Urinary bladder (tissue), 4 donors: ENCODE measurements around the gene CRISPLD2. TPM values are rescaled to one million over a fixed set of nuclear protein-coding genes. Genes with fewer than 3 reads are reported as not detected.
"Not testable (repeated sequence)": the region's sequence is repeated elsewhere in the genome, so short reads cannot be mapped to it uniquely, and the experiment has no call there.

Experiments used
- DNase-seq: peaks from one replicate; pipeline ENCODE4 v3.0.0-alpha.2; 2015; ENCODE audit errors: extremely low spot score
- H3K27ac ChIP-seq: one replicate; pipeline ENCODE4 v1.5.1; 2013; ENCODE audit warnings: low read depth, mild to moderate bottlenecking, moderate library complexity
- H3K36me3 ChIP-seq: one replicate; pipeline ENCODE4 v1.6.1; 2013; ENCODE audit warnings: mild to moderate bottlenecking, moderate library complexity; ENCODE audit not compliant: insufficient read depth
- H3K4me1 ChIP-seq: one replicate; pipeline ENCODE4 v1.6.1; 2013; ENCODE audit warnings: mild to moderate bottlenecking, moderate library complexity; ENCODE audit not compliant: insufficient read depth
- H3K4me3 ChIP-seq: one replicate; pipeline ENCODE4 v1.5.1; 2013; ENCODE audit warnings: low read depth, low read length
- WGBS: extraction: QIAGEN DNeasy Blood & Tissue Kit; methylation state at CpG from one replicate; pipeline ENCODE4 v1.1.7; 2013; 5-methylcytosine and 5-hydroxymethylcytosine counted together
- polyA plus RNA-seq: library from polyadenylated mRNA; stranded (reverse); fragments of 200-250 nt; gene quantifications from one replicate; pipeline ENCODE4 v1.2.3, GENCODE V29; 2013
- total RNA-seq: library from RNA; depleted of rRNA; stranded (reverse); fragments of >200 nt; gene quantifications from one replicate; pipeline ENCODE4 v1.2.3, GENCODE V29; 2014
- donor health status: healthy with polysubstance abuse.
- donor health status: healthy.

Gene CRISPLD2
- total and polyA plus RNA-seq, 2 donors: 69.1 to 228 TPM

GRCh38 chr16:84855435-84856202, 35.8 kb downstream of the CRISPLD2 start:
- not testable (repeated sequence) for H3K4me3 ChIP-seq, H3K36me3 ChIP-seq, DNase-seq, H3K27ac ChIP-seq, H3K4me1 ChIP-seq
- WGBS: 68% methylated on average over 4 of the region's 4 CpGs

GRCh38 chr16:84856203-84856581, 36.4 kb downstream of the CRISPLD2 start:
- H3K36me3 ChIP-seq, H3K27ac ChIP-seq: not testable (repeated sequence)

GRCh38 chr16:84856811-84857210, 37.0 kb downstream of the CRISPLD2 start:
- not testable (repeated sequence) for H3K27ac ChIP-seq, H3K4me3 ChIP-seq, H3K36me3 ChIP-seq, H3K4me1 ChIP-seq, DNase-seq
- WGBS: 95% methylated on average over 5 of the region's 5 CpGs

More at GRCh38 chr16:84856203-84856581, 36.4 kb downstream of the CRISPLD2 start:
- H3K4me1 ChIP-seq, H3K4me3 ChIP-seq, DNase-seq: not testable (repeated sequence)
- 90% methylated on average over 3 of the region's 3 CpGs for WGBS

- peaks cover 3% of the 10 kb centered on the region for H3K36me3 ChIP-seq
- DNase-seq: no peak
Measured at GRCh38 chr16:84859681-84860080, 39.9 kb downstream of the CRISPLD2 start.

GRCh38 chr16:84860383-84860782, 40.6 kb downstream of the CRISPLD2 start:
- no peak overlapping the region for H3K4me3 ChIP-seq
- peaks cover 3% of the 10 kb centered on the region for H3K36me3 ChIP-seq
- 96% methylated on average over 9 of the region's 9 CpGs for WGBS
- DNase-seq: no peak
- H3K4me1 ChIP-seq: no peaks in the 10 kb centered on the region
- H3K27ac ChIP-seq: no peak overlapping the region

More at GRCh38 chr16:84859681-84860080, 39.9 kb downstream of the CRISPLD2 start:
- Histone ChIP-seq H3K4me3 (no peak overlapping the region), H3K4me1 (no peaks in the 10 kb centered on the region), H3K27ac (no peak overlapping the region)
- 95% methylated on average over 2 of the region's 2 CpGs for WGBS

GRCh38 chr16:84861671-84862070, 41.9 kb downstream of the CRISPLD2 start:
- 93% methylated on average over 7 of the region's 7 CpGs for WGBS
- no peak overlapping the region for H3K4me3 ChIP-seq
- no peak for DNase-seq
- H3K4me1 ChIP-seq: no peaks in the 10 kb centered on the region
- H3K36me3 ChIP-seq: peaks cover 3% of the 10 kb centered on the region
- no peak overlapping the region for H3K27ac ChIP-seq

- H3K36me3 ChIP-seq: peaks cover 3% of the 10 kb centered on the region
- H3K4me3 ChIP-seq: no peak overlapping the region
- no peak for DNase-seq
- no peaks in the 10 kb centered on the region for H3K4me1 ChIP-seq
- no peak overlapping the region for H3K27ac ChIP-seq
- WGBS: 64% methylated on average over 8 of the region's 8 CpGs
Measured at GRCh38 chr16:84862804-84863480, 43.2 kb downstream of the CRISPLD2 start.

GRCh38 chr16:84863481-84863814, 43.7 kb downstream of the CRISPLD2 start:
- Histone ChIP-seq H3K4me1 (no peaks in the 10 kb centered on the region), H3K36me3 (peaks cover 3% of the 10 kb centered on the region), H3K27ac (no peak overlapping the region), H3K4me3 (no peak overlapping the region)
- WGBS: 92% methylated on average over 8 of the region's 8 CpGs
- no peak for DNase-seq

GRCh38 chr16:84864326-84864955, 44.7 kb downstream of the CRISPLD2 start:
- Histone ChIP-seq H3K36me3 (peaks cover 3% of the 10 kb centered on the region), H3K4me1 (no peaks in the 10 kb centered on the region), H3K4me3 (no peak overlapping the region), H3K27ac (no peak overlapping the region)
- no peak for DNase-seq
- WGBS: 72% methylated on average over 13 of the region's 13 CpGs

GRCh38 chr16:84867696-84868095, 47.9 kb downstream of the CRISPLD2 start:
- peaks cover 3% of the 10 kb centered on the region for H3K36me3 ChIP-seq
- DNase-seq: no peak
- no peaks in the 10 kb centered on the region for H3K4me1 ChIP-seq
- H3K4me3 ChIP-seq: no peak overlapping the region
- H3K27ac ChIP-seq: no peak overlapping the region
- WGBS: 62% methylated on average over 9 of the region's 9 CpGs

GRCh38 chr16:84868328-84868727, 48.5 kb downstream of the CRISPLD2 start:
- no peaks in the 10 kb centered on the region for H3K4me1 ChIP-seq
- no peak overlapping the region for H3K27ac ChIP-seq
- H3K4me3 ChIP-seq: no peak overlapping the region
- 62% methylated on average over 9 of the region's 9 CpGs for WGBS
- H3K36me3 ChIP-seq: peaks cover 3% of the 10 kb centered on the region
- no peak for DNase-seq

GRCh38 chr16:84868829-84869472, 49.2 kb downstream of the CRISPLD2 start:
- Histone ChIP-seq H3K4me1 (no peaks in the 10 kb centered on the region), H3K4me3 (no peak overlapping the region), H3K27ac (no peak overlapping the region), H3K36me3 (peaks cover 3% of the 10 kb centered on the region)
- 87% methylated on average over 17 of the region's 17 CpGs for WGBS
- DNase-seq: no peak

- Histone ChIP-seq H3K27ac (no peak overlapping the region), H3K36me3 (no peaks in the 10 kb centered on the region)
- no peak for DNase-seq
Measured at GRCh38 chr16:84869473-84869845, 49.7 kb downstream of the CRISPLD2 start.

More at GRCh38 chr16:84869473-84869845, 49.7 kb downstream of the CRISPLD2 start:
- 90% methylated on average over 15 of the region's 15 CpGs for WGBS
- Histone ChIP-seq H3K4me1 (no peaks in the 10 kb centered on the region), H3K4me3 (no peak overlapping the region)
